Adrenal gland (tissue), 12 donors: ENCODE results near the gene CA10. TPM values are rescaled to one million over a fixed set of nuclear protein-coding genes. Genes with fewer than 3 reads are reported as not detected.

Source experiments
- DNase-seq, 7 donors: peaks; one replicate each; pipeline ENCODE4 v3.0.0-alpha.2; 2019 to 2020
- H3K27ac ChIP-seq, 5 donors: fragments of 200-600 bp; sonication (generic) in 4 of 5; 1 replicate in 3 of 5; 2 replicates in 2 of 5; pipeline versions ENCODE4 v1.5.1 to v1.8.0; 2016 to 2020; ENCODE audit warnings: mild to moderate bottlenecking in 1 of 5
- H3K27me3 ChIP-seq: fragments of 200-600 bp; 2 replicates; pipeline ENCODE4 v1.8.0; 2021
- H3K36me3 ChIP-seq, 2 donors: fragments of 200-600 bp; replicated peaks in 1 of 2; 1 replicate in 1 of 2; 2 replicates in 1 of 2; pipeline versions ENCODE4 v1.5.1 to v1.8.0; 2018 to 2022
- H3K4me1 ChIP-seq, 2 donors: fragments of 200-600 bp; replicated peaks in 1 of 2; 1 replicate in 1 of 2; 2 replicates in 1 of 2; pipeline versions ENCODE4 v1.5.1 to v1.8.0; 2018 to 2021
- H3K4me3 ChIP-seq, 4 donors: fragments of 200-600 bp; sonication (generic) in 3 of 4; one replicate each; pipeline ENCODE4 v1.5.1; 2016 to 2018
- H3K9me3 ChIP-seq, 3 donors: fragments of 200-600 bp; sonication (generic) in 1 of 3; replicated peaks in 1 of 3; 1 replicate in 2 of 3; 2 replicates in 1 of 3; pipeline versions ENCODE4 v1.5.1 to v1.8.0; 2016 to 2021
- POLR2A ChIP-seq, 2 donors: fragments of 450-650 bp; IDR thresholded peaks; one replicate each; pipeline ENCODE4 v1.6.1; 2017; ENCODE audit warnings: antibody characterized with exemption in 2 of 2, mild to moderate bottlenecking in 2 of 2, moderate library complexity in 1 of 2
- WGBS, 4 donors: extraction: QIAGEN DNeasy Blood & Tissue Kit in 2 of 4; methylation state at CpG; one replicate each; pipeline versions ENCODE4 v1.1.5 to v1.1.7; 2013 to 2017; 5-methylcytosine and 5-hydroxymethylcytosine counted together
- intact Hi-C, 2 donors: fragments of 100-400 bp; cut with DNase I; formaldehyde crosslinking; loops; one replicate each; pipeline versions ENCODE4 v1.14.1 to v1.15.0; 2022 to 2023
- polyA plus RNA-seq, 3 donors: library from polyadenylated mRNA; stranded (reverse); fragments of 200-250 nt in 2 of 3; fragments of 350-450 nt in 1 of 3; fragmentation: Illumina TruSeq in 1 of 3; extraction: RNeasy Lipid Tissue Mini Kit (QIAGEN cat#74804) in 1 of 3; gene quantifications; one replicate each; pipeline ENCODE4 v1.2.3, GENCODE V29; 2013 to 2014
- total RNA-seq, 9 donors: library from RNA; depleted of rRNA in 4 of 9; stranded (reverse); fragments of >200 nt in 4 of 9; fragments of 120-200 nt in 1 of 9; fragmentation: NEBNext Ultra II Directional in 1 of 9; extraction: Animal tissue kit (Norgen Biotek cat#: 25700) in 1 of 9; gene quantifications; one replicate each; pipeline versions ENCODE4 v1.1.0 to v1.2.4, GENCODE V29; 2013 to 2023
- TF ChIP-seq, protein P1 (sequence below), 6 experiments: fragments of 450-650 bp in 4 of 6; fragments of 200-600 bp in 2 of 6; sonication (generic) in 1 of 6; IDR thresholded peaks; 1 replicate in 5 of 6; 2 replicates in 1 of 6; pipeline versions ENCODE4 v1.5.1 to v1.8.0; 2016 to 2021; ENCODE audit warnings: antibody characterized with exemption in 6 of 6, mild to moderate bottlenecking in 2 of 6, moderate library complexity in 1 of 6
- donor health status: healthy with polysubstance abuse.
- donor health status: Bipolar disorder and iron deficiency.
- donor health status: DM: yes; HTN: yes; CAD: no.
- donor health status: DM: no; HTN: no; CAD: no.
- donor health status: DM: no; HTN: no; CAD: no.
- donor health status: DM: yes; HTN: yes; CAD: no.

CA10 gene
- total and polyA plus RNA-seq, 12 donors = 0.27 to 3.1 (median 2.5) TPM; not detected in 5

DNA sequence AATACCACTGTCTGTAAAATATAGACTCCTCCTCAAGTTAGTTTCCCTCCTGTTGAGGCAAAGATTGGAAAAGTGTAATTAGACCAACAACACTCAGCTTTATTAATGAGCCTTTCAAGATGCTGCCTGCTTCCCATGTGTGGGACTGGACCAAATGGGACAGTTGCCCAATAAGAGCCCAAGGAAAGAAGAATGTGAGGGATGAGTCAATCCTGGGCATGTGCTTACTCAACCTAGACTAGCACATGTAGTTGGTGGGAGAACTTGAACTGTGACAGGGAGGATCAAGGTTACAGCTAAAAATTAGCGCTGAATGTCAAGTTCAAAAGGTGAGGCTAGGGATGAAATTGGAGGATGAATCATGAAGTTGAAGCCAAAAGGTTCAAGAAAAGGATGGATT lies 435.5 kb downstream of the CA10 start:
- no peak for DNase-seq
- no peak for TF ChIP-seq POLR2A (IDR thresholded peaks at IDR 0.05)
- TF ChIP-seq, protein P1, sequence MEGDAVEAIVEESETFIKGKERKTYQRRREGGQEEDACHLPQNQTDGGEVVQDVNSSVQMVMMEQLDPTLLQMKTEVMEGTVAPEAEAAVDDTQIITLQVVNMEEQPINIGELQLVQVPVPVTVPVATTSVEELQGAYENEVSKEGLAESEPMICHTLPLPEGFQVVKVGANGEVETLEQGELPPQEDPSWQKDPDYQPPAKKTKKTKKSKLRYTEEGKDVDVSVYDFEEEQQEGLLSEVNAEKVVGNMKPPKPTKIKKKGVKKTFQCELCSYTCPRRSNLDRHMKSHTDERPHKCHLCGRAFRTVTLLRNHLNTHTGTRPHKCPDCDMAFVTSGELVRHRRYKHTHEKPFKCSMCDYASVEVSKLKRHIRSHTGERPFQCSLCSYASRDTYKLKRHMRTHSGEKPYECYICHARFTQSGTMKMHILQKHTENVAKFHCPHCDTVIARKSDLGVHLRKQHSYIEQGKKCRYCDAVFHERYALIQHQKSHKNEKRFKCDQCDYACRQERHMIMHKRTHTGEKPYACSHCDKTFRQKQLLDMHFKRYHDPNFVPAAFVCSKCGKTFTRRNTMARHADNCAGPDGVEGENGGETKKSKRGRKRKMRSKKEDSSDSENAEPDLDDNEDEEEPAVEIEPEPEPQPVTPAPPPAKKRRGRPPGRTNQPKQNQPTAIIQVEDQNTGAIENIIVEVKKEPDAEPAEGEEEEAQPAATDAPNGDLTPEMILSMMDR (IDR thresholded peaks at IDR 0.05) = no peak
- intact Hi-C loops = no loop called here
- Histone ChIP-seq H3K36me3 (no peaks in the 10 kb centered on the region), H3K4me1 (no peaks in the 10 kb centered on the region), H3K27ac (no peak overlapping the region), H3K9me3 (no peaks in the 10 kb centered on the region), H3K27me3 (no peaks in the 10 kb centered on the region), H3K4me3 (no peak overlapping the region)
- WGBS, 4 donors = 85 to 96% (median 89%) methylated on average over 1 of the region's 1 CpG

DNA sequence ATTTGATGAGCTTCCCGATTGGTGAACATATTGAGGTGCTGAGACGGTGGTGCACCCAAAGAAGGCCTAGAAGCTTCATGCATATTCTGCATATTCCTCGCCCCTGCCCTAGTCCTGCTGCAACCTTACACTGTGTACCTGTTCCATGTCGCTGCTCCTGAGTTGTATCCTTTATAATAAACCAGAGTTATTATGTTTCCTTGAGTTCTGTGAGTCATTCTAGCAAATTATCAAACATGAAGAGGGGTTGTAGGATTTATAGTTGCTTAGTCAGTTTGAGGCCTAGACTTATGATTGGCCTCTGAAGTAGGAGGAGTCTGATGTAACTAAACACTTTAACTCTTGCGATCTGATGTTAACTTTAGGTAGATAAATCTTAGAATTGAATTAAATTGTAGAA lies 436.8 kb downstream of the CA10 start:
- Histone ChIP-seq H3K36me3 (no peaks in the 10 kb centered on the region), H3K27me3 (no peaks in the 10 kb centered on the region), H3K27ac (no peak overlapping the region), H3K4me3 (no peak overlapping the region), H3K9me3 (no peaks in the 10 kb centered on the region), H3K4me1 (no peaks in the 10 kb centered on the region)
- 85 to 94% (median 88%) methylated on average over 5 of the region's 5 CpGs for WGBS, 4 donors
- intact Hi-C loops = no loop called here
- TF ChIP-seq, protein P1 (IDR thresholded peaks at IDR 0.05) = no peak
- TF ChIP-seq POLR2A (IDR thresholded peaks at IDR 0.05) = no peak
- DNase-seq = no peak

DNA sequence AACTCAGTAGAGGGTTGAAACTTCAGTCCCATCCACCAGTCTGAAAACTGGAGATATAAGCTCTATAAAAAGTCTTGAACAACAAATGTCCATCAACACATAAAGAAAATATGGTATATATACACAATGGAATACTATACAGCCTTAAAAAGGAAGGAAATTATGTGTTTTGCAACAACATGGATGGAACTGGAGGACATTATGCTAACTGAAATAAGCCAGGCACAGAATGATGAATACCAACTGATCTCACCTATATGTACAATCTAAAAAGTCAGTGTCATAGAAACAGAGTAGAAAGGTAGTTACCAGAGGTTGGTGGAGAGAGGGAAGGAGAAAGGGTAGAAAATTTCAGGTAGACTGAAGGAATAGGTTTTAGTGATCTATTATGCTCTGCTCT lies 438.1 kb downstream of the CA10 start:
- Histone ChIP-seq H3K4me3 (no peak overlapping the region), H3K9me3 (no peaks in the 10 kb centered on the region), H3K36me3 (no peaks in the 10 kb centered on the region), H3K27ac (no peak overlapping the region), H3K27me3 (no peaks in the 10 kb centered on the region), H3K4me1 (no peaks in the 10 kb centered on the region)
- intact Hi-C loops = no loop called here
- no peak for DNase-seq
- TF ChIP-seq POLR2A (IDR thresholded peaks at IDR 0.05) = no peak
- TF ChIP-seq, protein P1 (IDR thresholded peaks at IDR 0.05) = no peak

DNA sequence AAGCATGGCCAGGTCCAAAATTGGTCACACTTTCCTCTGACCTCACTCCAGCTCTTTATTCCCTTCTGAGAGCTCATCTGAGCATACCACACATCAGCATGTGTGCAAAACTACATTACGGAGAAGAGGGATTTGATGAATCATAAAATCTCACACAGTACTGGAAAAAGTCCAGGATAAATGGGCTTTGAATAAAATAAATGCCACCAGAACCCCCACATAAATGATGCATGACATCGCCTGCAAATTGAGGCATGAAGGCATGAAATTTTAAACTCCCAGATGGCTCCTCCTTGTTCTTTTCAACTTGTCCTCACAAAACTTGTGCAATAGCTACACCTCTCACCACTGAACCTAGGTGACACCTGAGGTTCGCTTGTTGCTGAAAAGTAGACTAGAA lies 439.5 kb downstream of the CA10 start:
- no peaks in the 10 kb centered on the region for H3K27me3 ChIP-seq
- H3K4me3 ChIP-seq = no peak overlapping the region
- H3K27ac ChIP-seq = no peak overlapping the region
- no peak for DNase-seq
- 77 to 81% (median 79%) methylated on average over 3 of the region's 3 CpGs for whole genome bisulfite sequencing, 4 donors
- H3K36me3 ChIP-seq = no peaks in the 10 kb centered on the region
- H3K9me3 ChIP-seq = no peaks in the 10 kb centered on the region
- no peaks in the 10 kb centered on the region for H3K4me1 ChIP-seq
- intact Hi-C loops = no loop called here
- no peak for TF ChIP-seq POLR2A (IDR thresholded peaks at IDR 0.05)
- TF ChIP-seq, protein P1 (IDR thresholded peaks at IDR 0.05) = no peak
